B cell (primary cell): Measurements from ENCODE around the gene KRTAP10-5. TPM values are rescaled to one million over a fixed set of nuclear protein-coding genes. Genes with fewer than 3 reads are reported as not detected.

Source experiments
- ATAC-seq: fragments of 200-7000 bp; cut with Tn5 transposase; one replicate; pipeline ENCODE4 v1.10.0; 2021; ENCODE audit warnings: low read depth, mild to moderate bottlenecking, moderate number of reproducible peaks, moderate library complexity
- CTCF ChIA-PET: fragments of 350-600 bp; sonication (Branson Sonifier 250); formaldehyde crosslinking; loops from one replicate; lab custom pipeline; 2021; ENCODE audit warnings: antibody characterized with exemption, inconsistent platforms; lab: Charles Lee
- POLR2A ChIA-PET: fragments of 350-600 bp; sonication (Branson Sonifier 250); formaldehyde crosslinking; loops from one replicate; lab custom pipeline; 2021; ENCODE audit warnings: antibody characterized with exemption; lab: Charles Lee
- DNase-seq: peaks from one replicate; pipeline ENCODE4 v3.0.0; 2013
- H2AFZ ChIP-seq: 2 replicates; pipeline ENCODE4 v1.6.1; 2012; ENCODE audit warnings: mild to moderate bottlenecking, low read depth, low read length; ENCODE audit not compliant: insufficient read depth, poor library complexity, severe bottlenecking
- H3K27ac ChIP-seq, 2 donors: 1 replicate in 1 of 2; 2 replicates in 1 of 2; pipeline ENCODE4 v1.5.1; 2012 to 2013; ENCODE audit warnings: low read length in 2 of 2, mild to moderate bottlenecking in 2 of 2, moderate library complexity in 1 of 2
- H3K27me3 ChIP-seq, 4 experiments: fragments of 200-600 bp in 1 of 4; sonication (generic) in 1 of 4; replicated peaks in 1 of 4; 1 replicate in 2 of 4; 2 replicates in 2 of 4; pipeline versions ENCODE4 v1.6.1 to v1.7.0; 2013 to 2016; ENCODE audit warnings: low read length in 3 of 4, mild to moderate bottlenecking in 2 of 4, mixed read lengths in 1 of 4, moderate library complexity in 1 of 4; ENCODE audit not compliant: insufficient read depth in 4 of 4, control insufficient read depth in 3 of 4; ENCODE audit errors: control extremely low read depth in 1 of 4
- H3K36me3 ChIP-seq, 2 experiments: replicated peaks in 1 of 2; 1 replicate in 1 of 2; 2 replicates in 1 of 2; pipeline versions ENCODE4 v1.6.1 to v1.7.1; 2013; ENCODE audit warnings: low read length in 1 of 2; ENCODE audit not compliant: insufficient read depth in 2 of 2, control insufficient read depth in 1 of 2; ENCODE audit errors: control extremely low read depth in 1 of 2, extremely low read depth in 1 of 2
- H3K4me1 ChIP-seq, 2 donors: fragments of 200-600 bp in 1 of 2; sonication (generic) in 1 of 2; 1 replicate in 1 of 2; 2 replicates in 1 of 2; pipeline versions ENCODE4 v1.5.1 to v1.6.1; 2013 to 2017; ENCODE audit warnings: low read length in 2 of 2; ENCODE audit not compliant: control insufficient read depth in 2 of 2, insufficient read depth in 2 of 2
- H3K4me2 ChIP-seq: replicated peaks from 2 replicates; pipeline ENCODE3; 2012; ENCODE audit warnings: mild to moderate bottlenecking, low read depth, low read length; ENCODE audit not compliant: poor library complexity, severe bottlenecking
- H3K4me3 ChIP-seq, 5 experiments: fragments of 200-600 bp in 1 of 5; sonication (generic) in 1 of 5; 1 replicate in 3 of 5; 2 replicates in 2 of 5; pipeline versions ENCODE4 v1.5.1 to v1.7.0; 2011 to 2016; ENCODE audit warnings: low read length in 4 of 5, mild to moderate bottlenecking in 4 of 5, low read depth in 2 of 5, control low read depth in 1 of 5, moderate library complexity in 1 of 5; ENCODE audit not compliant: insufficient read depth in 1 of 5; ENCODE audit errors: control extremely low read depth in 1 of 5, extremely low read depth in 1 of 5
- H3K79me2 ChIP-seq: fragments of 200-600 bp; sonication (generic); one replicate; pipeline ENCODE4 v1.6.0; 2016; ENCODE audit warnings: low read length; ENCODE audit not compliant: control insufficient read depth, insufficient read depth
- H3K9ac ChIP-seq: fragments of 200-600 bp; sonication (generic); 2 replicates; pipeline ENCODE4 v1.6.1; 2017; ENCODE audit warnings: mild to moderate bottlenecking, low read length, moderate library complexity
- H3K9me3 ChIP-seq, 3 donors: one replicate each; pipeline versions ENCODE4 v1.6.1 to v1.7.1; 2013; ENCODE audit warnings: low read length in 2 of 3; ENCODE audit not compliant: control insufficient read depth in 2 of 3, insufficient read depth in 1 of 3; ENCODE audit errors: control extremely low read depth in 1 of 3
- H4K20me1 ChIP-seq: 2 replicates; pipeline ENCODE4 v1.6.0; 2012; ENCODE audit warnings: mild to moderate bottlenecking, low read length; ENCODE audit not compliant: insufficient read depth, control insufficient read depth, poor library complexity, severe bottlenecking
- H3K27ac Mint-ChIP-seq: one replicate; pipeline ENCODE4 v1.8.0; 2021; ENCODE audit warnings: mixed read lengths
- H3K27me3 Mint-ChIP-seq: one replicate; pipeline ENCODE4 v1.8.0; 2021; ENCODE audit warnings: mixed read lengths
- H3K4me1 Mint-ChIP-seq: one replicate; pipeline ENCODE4 v1.8.0; 2021; ENCODE audit warnings: mixed read lengths
- H3K4me3 Mint-ChIP-seq: one replicate; pipeline ENCODE4 v1.8.0; 2021; ENCODE audit warnings: mixed read lengths
- H3K9me3 Mint-ChIP-seq: one replicate; pipeline ENCODE4 v1.8.0; 2022; ENCODE audit warnings: mixed read lengths; ENCODE audit not compliant: insufficient read depth
- CTCF ChIP-seq: fragments of 200-600 bp; IDR thresholded peaks from one replicate; pipeline ENCODE4 v1.8.0; 2022; ENCODE audit warnings: antibody characterized with exemption, mild to moderate bottlenecking
- EZH2 ChIP-seq: IDR thresholded peaks from 2 replicates; pipeline ENCODE4 v1.6.1; 2012; ENCODE audit warnings: borderline replicate concordance, low read depth, mild to moderate bottlenecking, moderate library complexity, low read length; ENCODE audit not compliant: insufficient read depth, poor library complexity, severe bottlenecking
- WGBS: methylation state at CpG from one replicate; pipeline ENCODE4 v1.1.5; 2013; ENCODE audit warnings: missing lambda C conversion rate; ENCODE audit not compliant: insufficient coverage; 5-methylcytosine and 5-hydroxymethylcytosine counted together
- intact Hi-C: fragments of 100-400 bp; cut with micrococcal nuclease; formaldehyde crosslinking; loops from one replicate; pipeline ENCODE4 v1.10.0; 2022
- polyA plus RNA-seq: library from polyadenylated mRNA; depleted of rRNA; stranded (reverse); fragments of >200 nt; gene quantifications from 2 replicates; pipeline ENCODE4 v1.2.3, GENCODE V29; 2012
- total RNA-seq, 2 donors: library from RNA; stranded (reverse); fragments of 120-200 nt in 1 of 2; gene quantifications; 1 replicate in 1 of 2; 2 replicates in 1 of 2; pipeline versions ENCODE4 v1.2.3 to v1.2.4, GENCODE V29; 2013 to 2022

KRTAP10-5 gene
- total and polyA plus RNA-seq, 2 donors (not counting 1 experiment from before 2014, with no cell fraction given) = not detected

- Mint-ChIP-seq H3K4me3 (no peak overlapping the region), H3K27ac (no peak overlapping the region), H3K4me1 (peaks cover 8% of the 10 kb centered on the region), H3K9me3 (peaks cover 6% of the 10 kb centered on the region), H3K27me3 (peaks cover 54% of the 10 kb centered on the region)
- H3K4me3 ChIP-seq = no peak overlapping the region
- H3K27me3 ChIP-seq = peaks cover 0 to 14% (median 1%) of the 10 kb centered on the region in 4 experiments
- H3K9ac ChIP-seq = no peak overlapping the region
- peaks cover 5 to 7% of the 10 kb centered on the region in 2 donors for H3K4me1 ChIP-seq
- no peak for DNase-seq
- intact Hi-C loops = no loop called here
- no peak overlapping the region for H2AFZ ChIP-seq
- no peak for ATAC-seq
- H3K36me3 ChIP-seq = no peaks in the 10 kb centered on the region
- H3K79me2 ChIP-seq = no peaks in the 10 kb centered on the region
- POLR2A ChIA-PET = no interaction called here
- peaks cover 0 to 25% (median 9%) of the 10 kb centered on the region in 3 donors for H3K9me3 ChIP-seq
- CTCF ChIA-PET = no interaction called here
- TF ChIP-seq CTCF (no peak), EZH2 (no peak)
- no peaks in the 10 kb centered on the region for H4K20me1 ChIP-seq
- H3K4me2 ChIP-seq = no peak overlapping the region
- WGBS = 81% methylated on average over 25 of the region's 25 CpGs
- H3K27ac ChIP-seq = no peak overlapping the region
Measured at GRCh38 chr21:44549525-44550211, 30.7 kb downstream of the KRTAP10-5 start.

GRCh38 chr21:44548922-44549321 lies 31.5 kb downstream of the KRTAP10-5 start:
- peaks cover 0 to 14% (median 1%) of the 10 kb centered on the region in 4 experiments for H3K27me3 ChIP-seq
- peaks cover 0 to 25% (median 9%) of the 10 kb centered on the region in 3 donors for H3K9me3 ChIP-seq
- H3K36me3 ChIP-seq = no peaks in the 10 kb centered on the region
- H3K27ac ChIP-seq = no peak overlapping the region
- H3K4me3 ChIP-seq = no peak overlapping the region
- intact Hi-C loops = no loop called here
- no peak overlapping the region for H3K4me2 ChIP-seq
- TF ChIP-seq CTCF (no peak), EZH2 (no peak)
- CTCF ChIA-PET = no interaction called here
- POLR2A ChIA-PET = no interaction called here
- Mint-ChIP-seq H3K4me1 (peaks cover 8% of the 10 kb centered on the region), H3K27ac (no peak overlapping the region), H3K27me3 (peaks cover 47% of the 10 kb centered on the region), H3K4me3 (no peak overlapping the region), H3K9me3 (peaks cover 6% of the 10 kb centered on the region)
- ATAC-seq = no peak
- H3K4me1 ChIP-seq = peaks cover 5 to 7% of the 10 kb centered on the region in 2 donors
- no peaks in the 10 kb centered on the region for H4K20me1 ChIP-seq
- no peak overlapping the region for H2AFZ ChIP-seq
- H3K9ac ChIP-seq = no peak overlapping the region
- DNase-seq = no peak
- WGBS = 77% methylated on average over 13 of the region's 14 CpGs
- H3K79me2 ChIP-seq = no peaks in the 10 kb centered on the region
